GM12878 (cell line): ENCODE data around the gene IFI27L2. TPM values are rescaled to one million over a fixed set of nuclear protein-coding genes. Genes with fewer than 3 reads are reported as not detected.

ENCODE experiments used
- ATAC-seq: fragments of 200-7000 bp; cut with Tn5 transposase; 3 replicates; pipeline ENCODE4 v1.9.1; 2020; ENCODE audit warnings: mild to moderate bottlenecking, moderate library complexity
- BruUV-seq: library from RNA; stranded (reverse); fragments of 400-500 nt; replicated peaks from 2 replicates; lab custom pipeline; 2021; lab: Mats Ljungman, UMichigan
- CTCF ChIA-PET: fragments of 300-600 bp; sonication (Branson Sonifier 250); formaldehyde crosslinking; extraction: SDS; loops from one replicate; lab custom pipeline; 2021; ENCODE audit warnings: inconsistent platforms; lab: Yijun Ruan, JAX
- POLR2A ChIA-PET: fragments of 350-600 bp; formaldehyde crosslinking; extraction: SDS; loops from one replicate; lab custom pipeline; 2021; ENCODE audit warnings: inconsistent platforms; lab: Charles Lee
- RAD21 ChIA-PET: fragments of 300-600 bp; sonication (Branson Sonifier 250); formaldehyde crosslinking; loops from one replicate; lab custom pipeline; 2023; ENCODE audit warnings: antibody characterized with exemption; ENCODE audit not compliant: unreplicated experiment; lab: Charles Lee
- SMC1A ChIA-PET: fragments of 300-600 bp; sonication (Branson Sonifier 250); formaldehyde crosslinking; loops from one replicate; lab custom pipeline; 2023; ENCODE audit not compliant: unreplicated experiment, uncharacterized antibody; lab: Charles Lee
- DNase-seq: peaks from one replicate; pipeline ENCODE4 v3.0.0-alpha.2; 2011; ENCODE audit warnings: low read depth, low spot score
- FAIRE-seq: peaks from 3 replicates; lab custom pipeline; 2011; peaks lifted over from hg19 to GRCh38; lab: Jason Lieb, UNC
- H2AFZ ChIP-seq: 2 replicates; pipeline ENCODE4 v1.6.0; 2011; ENCODE audit warnings: low read depth, low read length, control low read depth; ENCODE audit not compliant: control insufficient read depth
- H3K27ac ChIP-seq: 2 replicates; pipeline ENCODE4 v1.5.1; 2011; ENCODE audit warnings: control low read depth; ENCODE audit not compliant: control insufficient read depth, insufficient read depth
- H3K27me3 ChIP-seq, 2 experiments: replicated peaks in 1 of 2; 2 replicates each; pipeline versions ENCODE4 v1.6.0 to v1.6.1; 2011; ENCODE audit warnings: low read length in 1 of 2; ENCODE audit not compliant: control insufficient read depth in 2 of 2, insufficient read depth in 2 of 2
- H3K36me3 ChIP-seq, 2 experiments: 2 replicates each; pipeline ENCODE4 v1.5.1; 2011; ENCODE audit warnings: low read length in 1 of 2; ENCODE audit not compliant: control insufficient read depth in 2 of 2, insufficient read depth in 2 of 2
- H3K4me1 ChIP-seq: 2 replicates; pipeline ENCODE4 v1.6.1; 2011; ENCODE audit warnings: mild to moderate bottlenecking, low read length, moderate library complexity, mixed read lengths; ENCODE audit not compliant: control insufficient read depth, insufficient read depth
- H3K4me2 ChIP-seq: 2 replicates; pipeline ENCODE4 v1.6.0; 2011; ENCODE audit warnings: control low read depth; ENCODE audit not compliant: control insufficient read depth, insufficient read depth
- H3K4me3 ChIP-seq: fragments of 200-600 bp; sonication (generic); 2 replicates; pipeline ENCODE4 v1.5.1; 2016
- H3K79me2 ChIP-seq: 2 replicates; pipeline ENCODE4 v1.6.0; 2011; ENCODE audit warnings: low read length; ENCODE audit not compliant: control insufficient read depth, insufficient read depth
- H3K9ac ChIP-seq: 2 replicates; pipeline ENCODE4 v1.8.0; 2011; ENCODE audit warnings: low read length, control low read depth, mixed read lengths; ENCODE audit not compliant: control insufficient read depth, insufficient read depth
- H3K9me3 ChIP-seq: replicated peaks from 3 replicates; pipeline ENCODE4 v1.5.1; 2011; ENCODE audit warnings: mild to moderate bottlenecking, low read length; ENCODE audit not compliant: control insufficient read depth, insufficient read depth
- H4K20me1 ChIP-seq: 2 replicates; pipeline ENCODE4 v1.6.0; 2011; ENCODE audit not compliant: control insufficient read depth, insufficient read depth
- BCL11A ChIP-seq: IDR thresholded peaks from 2 replicates; pipeline ENCODE4 v1.6.1; 2011; ENCODE audit warnings: low read depth, low read length
- CREM ChIP-seq: IDR thresholded peaks from 2 replicates; pipeline ENCODE4 v1.6.1; 2014; ENCODE audit warnings: antibody characterized with exemption, low read depth
- CTCF ChIP-seq, 3 experiments: IDR thresholded peaks in 2 of 3; conservative IDR thresholded peaks in 1 of 3; 2 replicates each; pipeline ENCODE4 v1.5.1; 2011; ENCODE audit warnings: low read depth in 3 of 3, low read length in 3 of 3, mild to moderate bottlenecking in 3 of 3, control low read depth in 2 of 3, moderate library complexity in 2 of 3, inconsistent platforms in 1 of 3, mixed read lengths in 1 of 3; ENCODE audit not compliant: control insufficient read depth in 2 of 3, insufficient read depth in 1 of 3; ENCODE audit errors: extremely low read depth in 1 of 3
- MLLT1 ChIP-seq: fragments of 450-650 bp; IDR thresholded peaks from 2 replicates; pipeline ENCODE4 v1.6.1; 2016; ENCODE audit warnings: mild to moderate bottlenecking
- NFIC ChIP-seq: IDR thresholded peaks from 2 replicates; pipeline ENCODE4 v1.6.1; 2012; ENCODE audit warnings: low read depth, mild to moderate bottlenecking, inconsistent platforms, low read length, moderate library complexity
- NFYA ChIP-seq: IDR thresholded peaks from 2 replicates; pipeline ENCODE4 v1.6.1; 2011; ENCODE audit warnings: low read depth, mild to moderate bottlenecking, low read length, improper control_type of control experiment, borderline replicate concordance
- RELA ChIP-seq: fragments of 450-650 bp; IDR thresholded peaks from 2 replicates; pipeline ENCODE4 v1.8.0; 2014; ENCODE audit warnings: borderline replicate concordance; ENCODE audit not compliant: partially characterized antibody
- RFX5 ChIP-seq: IDR thresholded peaks from 2 replicates; pipeline ENCODE4 v1.6.1; 2011; ENCODE audit warnings: low read depth, low read length, improper control_type of control experiment
- ZNF384 ChIP-seq: IDR thresholded peaks from 2 replicates; pipeline ENCODE4 v1.6.1; 2012; ENCODE audit warnings: low read depth, mild to moderate bottlenecking, low read length, improper control_type of control experiment, borderline replicate concordance
- WGBS: methylation state at CpG from one replicate; pipeline ENCODE4 v1.1.6; 2016; ENCODE audit warnings: low lambda C conversion rate; ENCODE audit not compliant: insufficient replicate concordance, insufficient coverage; ENCODE audit errors: missing lambda C conversion rate; 5-methylcytosine and 5-hydroxymethylcytosine counted together
- in situ Hi-C: fragments of 300-500 bp; cut with MboI; formaldehyde crosslinking; loops from 9 replicates; pipeline ENCODE4 v1.14.3; 2018; ENCODE audit warnings: mixed read lengths
- intact Hi-C: fragments of 100-400 bp; cut with micrococcal nuclease; formaldehyde crosslinking; loops from one replicate; pipeline ENCODE4 v1.14.2; 2022; ENCODE audit not compliant: unreplicated experiment
- polyA plus RNA-seq, 11 experiments: library from polyadenylated mRNA; depleted of rRNA in 4 of 11; unstranded in 6 of 11; stranded (reverse) in 5 of 11; fragments of >200 nt; fragmentation: Nextera tagmentation in 4 of 11; fragmentation: Illumina TruSeq in 1 of 11; extraction: Ambion mirVana in 4 of 11; extraction: Trizol in 1 of 11; gene quantifications; 1 replicate in 1 of 11; 2 replicates in 10 of 11; pipeline versions ENCODE4 v1.2.1 to v1.2.3, GENCODE V29; 2011 to 2016; ENCODE audit warnings: inconsistent platforms in 2 of 11, missing spikeins in 2 of 11, low read depth in 1 of 11
- total RNA-seq, 4 experiments: library from RNA; depleted of rRNA in 3 of 4; stranded (reverse); fragments of >200 nt in 3 of 4; fragmentation: Illumina TruSeq in 1 of 4; extraction: Trizol in 1 of 4; gene quantifications; 2 replicates each; pipeline versions ENCODE4 v1.2.1 to v1.2.3, GENCODE V29; 2013 to 2021

The IFI27L2 gene
- total and polyA plus RNA-seq, 10 of the 15 experiments (the other 5 are each of a cell fraction or from before 2014, with no cell fraction given): 26.6 to 134 (median 60.3) TPM

- POLR2A ChIA-PET: interaction anchor here (0.5 to 1.3 kb wide), 2 partner anchors 49 to 144 kb away, joined by 6 to 8 read pairs; partner anchors contain the start of genes DDX24 and IFI27L1
- in situ Hi-C loops: no loop called here
Observed at GRCh38 chr14:94129758-94130414, 482 bp upstream of the IFI27L2 start.

More at GRCh38 chr14:94129758-94130414, 482 bp upstream of the IFI27L2 start:
- WGBS: 4% methylated on average over 12 of the region's 12 CpGs
- TF ChIP-seq CTCF (IDR thresholded peaks at IDR 0.05 in 2 of 3, conservative IDR thresholded peaks at IDR 0.05 in 1 of 3; ENCODE audit: control insufficient read depth in 2 of 3, extremely low read depth in 1 of 3, insufficient read depth in 1 of 3, low read depth in 3 of 3, low read length in 3 of 3): 0 out of 6 replicates have a peak, but pooled peaks of 1 of the 3 experiments have one; percentile 0
- no peak for TF ChIP-seq RFX5
- no peak for TF ChIP-seq NFYA
- TF ChIP-seq ZNF384: peak; percentile 60; the same call in 1 of the 2 replicates
- TF ChIP-seq RELA: no peak
- no peak for TF ChIP-seq NFIC
- no peak for TF ChIP-seq BCL11A
- TF ChIP-seq MLLT1: no peak
- no peak for TF ChIP-seq CREM
- FAIRE-seq: no peak
- Histone ChIP-seq H3K79me2 (no peaks in the 10 kb centered on the region), H3K27ac (no peak overlapping the region), H3K4me1 (peaks cover 10% of the 10 kb centered on the region; the same call in 1 of the 2 replicates), H4K20me1 (no peaks in the 10 kb centered on the region), H3K4me3 (peak overlapping the region; percentile 99), H3K9ac (peak overlapping the region; percentile 19; the same call in 1 of the 2 replicates), H3K4me2 (peak overlapping the region; percentile 98), H3K27me3 (peaks cover 0 to 4% of the 10 kb centered on the region in 2 experiments; a peak in 1 of 4 replicates), H3K9me3 (no peaks in the 10 kb centered on the region), H2AFZ (peak overlapping the region; percentile 86), H3K36me3 (no peaks in the 10 kb centered on the region; a peak in 1 of 4 replicates)
- intact Hi-C loops: loop anchor here (10.0 kb wide), 1 partner anchor 355 kb away; no protein-coding TSS in a partner anchor
- ChIA-PET RAD21 (interaction anchor here (0.8 to 1.3 kb wide), 3 partner anchors 49 to 190 kb away, joined by 3 read pairs; partner anchors contain the start of genes DDX24 and IFI27L1), CTCF (interaction anchor here (0.6 to 4.3 kb wide), 12 partner anchors 9 to 190 kb away, joined by 3 to 63 read pairs (median 6); partner anchors contain the start of genes DDX24 and IFI27L1), SMC1A (interaction anchor here (0.6 to 3.8 kb wide), 10 partner anchors 12 to 191 kb away, joined by 3 to 39 read pairs (median 4); no protein-coding TSS in a partner anchor)
- no peak for DNase-seq
- ATAC-seq: peak; percentile 56
- BruUV-seq: no TSS peak
